ENCODE measurements around the gene EGFL7. TPM values are rescaled to one million over a fixed set of nuclear protein-coding genes. Genes with fewer than 3 reads are reported as not detected.

The EGFL7 gene
- total and polyA plus RNA-seq, 4 donors: 32.1 to 39.7 (median 36.5) TPM

DNA sequence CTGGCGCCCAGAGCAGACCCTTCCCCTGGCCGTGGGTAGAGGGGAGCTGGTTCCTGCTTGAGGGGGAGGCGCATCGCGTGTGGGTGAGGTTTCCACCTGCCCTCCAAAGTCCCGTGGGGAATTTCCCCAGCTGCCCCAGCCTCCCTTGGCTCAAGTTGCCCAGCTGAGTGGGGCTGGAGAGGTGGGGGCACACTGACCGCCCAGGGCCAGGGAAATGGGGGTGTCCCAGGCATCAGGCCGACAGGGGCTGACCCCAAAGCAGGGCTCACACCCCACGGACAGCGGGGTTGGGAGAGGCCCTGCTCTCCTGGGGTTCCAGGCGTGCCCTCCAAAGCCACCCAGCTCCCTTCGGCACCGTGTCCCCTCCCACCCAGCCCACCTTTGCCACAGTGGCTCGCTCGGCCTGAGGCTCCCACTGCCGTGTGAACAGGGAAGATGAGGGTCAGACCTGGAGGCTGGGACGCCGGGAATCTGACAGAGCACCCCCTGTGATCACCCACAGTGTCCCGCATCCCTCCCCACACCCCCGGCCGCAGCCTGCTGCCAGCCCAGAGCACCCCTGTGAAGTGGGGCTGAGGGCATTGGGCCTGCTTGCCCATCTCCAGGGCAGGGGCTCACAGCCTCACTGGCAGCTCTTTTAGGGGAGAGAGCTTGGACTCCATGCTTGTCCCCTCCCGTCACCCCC lies 933 bp upstream of the EGFL7 start:
- peak overlapping the region; percentile 50 to 68 for H3K27ac ChIP-seq (ENCODE audit: low read depth in 1 of 2, low read length in 2 of 2)
- DNase-seq (ENCODE audit: low spot score): no peak
- H3K36me3 ChIP-seq (ENCODE audit: control insufficient read depth in 4 of 4, insufficient read depth in 3 of 4, low read depth in 1 of 4, low read length in 3 of 4): no peaks in the 10 kb centered on the region
- H3K4me1 ChIP-seq (ENCODE audit: control insufficient read depth in 4 of 4, insufficient read depth in 4 of 4, low read length in 3 of 4): peaks cover 0 to 9% (median 5%) of the 10 kb centered on the region in 4 donors
- H3K27me3 ChIP-seq (ENCODE audit: control insufficient read depth in 4 of 4, insufficient read depth in 4 of 4, low read length in 3 of 4): no peaks in the 10 kb centered on the region
- no peaks in the 10 kb centered on the region for H3K9me3 ChIP-seq (ENCODE audit: control insufficient read depth in 4 of 4, low read length in 3 of 4)
- peak overlapping the region in 1 of 3 donors; percentile 2 for H3K4me3 ChIP-seq (ENCODE audit: low read depth in 1 of 3, low read length in 3 of 3)
- 79% methylated on average over 22 of the region's 22 CpGs for WGBS
- H3K9ac ChIP-seq (ENCODE audit: low read depth in 1 of 2, low read length in 2 of 2): no peak overlapping the region
- TF ChIP-seq FOXA1 (IDR thresholded peaks at IDR 0.05) (no peak), ATF3 (IDR thresholded peaks at IDR 0.05) (no peak), FOXA2 (IDR thresholded peaks at IDR 0.05) (no peak), YY1 (IDR thresholded peaks at IDR 0.05) (no peak), JUND (IDR thresholded peaks at IDR 0.05) (no peak), HNF4A (conservative IDR thresholded peaks at IDR 0.05) (no peak), TAF1 (conservative IDR thresholded peaks at IDR 0.05) (no peak), NR2F2 (IDR thresholded peaks at IDR 0.05) (no peak), HNF4G (IDR thresholded peaks at IDR 0.05) (no peak)
- TF ChIP-seq, protein P1, sequence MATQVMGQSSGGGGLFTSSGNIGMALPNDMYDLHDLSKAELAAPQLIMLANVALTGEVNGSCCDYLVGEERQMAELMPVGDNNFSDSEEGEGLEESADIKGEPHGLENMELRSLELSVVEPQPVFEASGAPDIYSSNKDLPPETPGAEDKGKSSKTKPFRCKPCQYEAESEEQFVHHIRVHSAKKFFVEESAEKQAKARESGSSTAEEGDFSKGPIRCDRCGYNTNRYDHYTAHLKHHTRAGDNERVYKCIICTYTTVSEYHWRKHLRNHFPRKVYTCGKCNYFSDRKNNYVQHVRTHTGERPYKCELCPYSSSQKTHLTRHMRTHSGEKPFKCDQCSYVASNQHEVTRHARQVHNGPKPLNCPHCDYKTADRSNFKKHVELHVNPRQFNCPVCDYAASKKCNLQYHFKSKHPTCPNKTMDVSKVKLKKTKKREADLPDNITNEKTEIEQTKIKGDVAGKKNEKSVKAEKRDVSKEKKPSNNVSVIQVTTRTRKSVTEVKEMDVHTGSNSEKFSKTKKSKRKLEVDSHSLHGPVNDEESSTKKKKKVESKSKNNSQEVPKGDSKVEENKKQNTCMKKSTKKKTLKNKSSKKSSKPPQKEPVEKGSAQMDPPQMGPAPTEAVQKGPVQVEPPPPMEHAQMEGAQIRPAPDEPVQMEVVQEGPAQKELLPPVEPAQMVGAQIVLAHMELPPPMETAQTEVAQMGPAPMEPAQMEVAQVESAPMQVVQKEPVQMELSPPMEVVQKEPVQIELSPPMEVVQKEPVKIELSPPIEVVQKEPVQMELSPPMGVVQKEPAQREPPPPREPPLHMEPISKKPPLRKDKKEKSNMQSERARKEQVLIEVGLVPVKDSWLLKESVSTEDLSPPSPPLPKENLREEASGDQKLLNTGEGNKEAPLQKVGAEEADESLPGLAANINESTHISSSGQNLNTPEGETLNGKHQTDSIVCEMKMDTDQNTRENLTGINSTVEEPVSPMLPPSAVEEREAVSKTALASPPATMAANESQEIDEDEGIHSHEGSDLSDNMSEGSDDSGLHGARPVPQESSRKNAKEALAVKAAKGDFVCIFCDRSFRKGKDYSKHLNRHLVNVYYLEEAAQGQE (IDR thresholded peaks at IDR 0.05): no peak

GRCh38 chr9:136662326-136662655 lies 425 bp upstream of the EGFL7 start:
- H3K36me3 ChIP-seq (ENCODE audit: control insufficient read depth in 4 of 4, insufficient read depth in 3 of 4, low read depth in 1 of 4, low read length in 3 of 4): no peaks in the 10 kb centered on the region
- no peak for DNase-seq (ENCODE audit: low spot score)
- WGBS: 75% methylated on average over 10 of the region's 10 CpGs
- peaks cover 0 to 9% (median 5%) of the 10 kb centered on the region in 4 donors for H3K4me1 ChIP-seq (ENCODE audit: control insufficient read depth in 4 of 4, insufficient read depth in 4 of 4, low read length in 3 of 4)
- no peaks in the 10 kb centered on the region for H3K27me3 ChIP-seq (ENCODE audit: control insufficient read depth in 4 of 4, insufficient read depth in 4 of 4, low read length in 3 of 4)
- no peak for TF ChIP-seq YY1 (IDR thresholded peaks at IDR 0.05)
- no peak for TF ChIP-seq SP1 (IDR thresholded peaks at IDR 0.05)
- no peak for TF ChIP-seq TAF1 (conservative IDR thresholded peaks at IDR 0.05)
- TF ChIP-seq, protein P1 (IDR thresholded peaks at IDR 0.05): no peak
- TF ChIP-seq GABPA (IDR thresholded peaks at IDR 0.05 in 1 of 2, conservative IDR thresholded peaks at IDR 0.05 in 1 of 2): no peak
- TF ChIP-seq MAX (IDR thresholded peaks at IDR 0.05): no peak
- TF ChIP-seq JUND (IDR thresholded peaks at IDR 0.05): no peak
- TF ChIP-seq HNF4A (conservative IDR thresholded peaks at IDR 0.05): no peak
- TF ChIP-seq NR2F2 (IDR thresholded peaks at IDR 0.05): no peak
- TF ChIP-seq ATF3 (IDR thresholded peaks at IDR 0.05): no peak
- no peak for TF ChIP-seq RXRA (IDR thresholded peaks at IDR 0.05)
- TF ChIP-seq, protein P2, sequence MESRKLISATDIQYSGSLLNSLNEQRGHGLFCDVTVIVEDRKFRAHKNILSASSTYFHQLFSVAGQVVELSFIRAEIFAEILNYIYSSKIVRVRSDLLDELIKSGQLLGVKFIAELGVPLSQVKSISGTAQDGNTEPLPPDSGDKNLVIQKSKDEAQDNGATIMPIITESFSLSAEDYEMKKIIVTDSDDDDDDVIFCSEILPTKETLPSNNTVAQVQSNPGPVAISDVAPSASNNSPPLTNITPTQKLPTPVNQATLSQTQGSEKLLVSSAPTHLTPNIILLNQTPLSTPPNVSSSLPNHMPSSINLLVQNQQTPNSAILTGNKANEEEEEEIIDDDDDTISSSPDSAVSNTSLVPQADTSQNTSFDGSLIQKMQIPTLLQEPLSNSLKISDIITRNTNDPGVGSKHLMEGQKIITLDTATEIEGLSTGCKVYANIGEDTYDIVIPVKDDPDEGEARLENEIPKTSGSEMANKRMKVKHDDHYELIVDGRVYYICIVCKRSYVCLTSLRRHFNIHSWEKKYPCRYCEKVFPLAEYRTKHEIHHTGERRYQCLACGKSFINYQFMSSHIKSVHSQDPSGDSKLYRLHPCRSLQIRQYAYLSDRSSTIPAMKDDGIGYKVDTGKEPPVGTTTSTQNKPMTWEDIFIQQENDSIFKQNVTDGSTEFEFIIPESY (IDR thresholded peaks at IDR 0.05): no peak
- no peak for TF ChIP-seq EGR1 (IDR thresholded peaks at IDR 0.05; ENCODE audit: low read depth in 2 of 2)
- no peak for TF ChIP-seq HNF4G (IDR thresholded peaks at IDR 0.05)
- TF ChIP-seq, protein P3, sequence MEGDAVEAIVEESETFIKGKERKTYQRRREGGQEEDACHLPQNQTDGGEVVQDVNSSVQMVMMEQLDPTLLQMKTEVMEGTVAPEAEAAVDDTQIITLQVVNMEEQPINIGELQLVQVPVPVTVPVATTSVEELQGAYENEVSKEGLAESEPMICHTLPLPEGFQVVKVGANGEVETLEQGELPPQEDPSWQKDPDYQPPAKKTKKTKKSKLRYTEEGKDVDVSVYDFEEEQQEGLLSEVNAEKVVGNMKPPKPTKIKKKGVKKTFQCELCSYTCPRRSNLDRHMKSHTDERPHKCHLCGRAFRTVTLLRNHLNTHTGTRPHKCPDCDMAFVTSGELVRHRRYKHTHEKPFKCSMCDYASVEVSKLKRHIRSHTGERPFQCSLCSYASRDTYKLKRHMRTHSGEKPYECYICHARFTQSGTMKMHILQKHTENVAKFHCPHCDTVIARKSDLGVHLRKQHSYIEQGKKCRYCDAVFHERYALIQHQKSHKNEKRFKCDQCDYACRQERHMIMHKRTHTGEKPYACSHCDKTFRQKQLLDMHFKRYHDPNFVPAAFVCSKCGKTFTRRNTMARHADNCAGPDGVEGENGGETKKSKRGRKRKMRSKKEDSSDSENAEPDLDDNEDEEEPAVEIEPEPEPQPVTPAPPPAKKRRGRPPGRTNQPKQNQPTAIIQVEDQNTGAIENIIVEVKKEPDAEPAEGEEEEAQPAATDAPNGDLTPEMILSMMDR (IDR thresholded peaks at IDR 0.05; ENCODE audit: low read depth, low read length, missing input control): no peak
- no peak for TF ChIP-seq RAD21 (IDR thresholded peaks at IDR 0.05)
- TF ChIP-seq FOXA1 (IDR thresholded peaks at IDR 0.05): no peak
- TF ChIP-seq FOXA2 (IDR thresholded peaks at IDR 0.05): no peak
- H3K27ac ChIP-seq (ENCODE audit: low read depth in 1 of 2, low read length in 2 of 2): peak overlapping the region; percentile 42 to 68
- H3K4me3 ChIP-seq (ENCODE audit: low read depth in 1 of 3, low read length in 3 of 3): peak overlapping the region in 2 of 3 donors; percentile 2 to 3
- no peaks in the 10 kb centered on the region for H3K9me3 ChIP-seq (ENCODE audit: control insufficient read depth in 4 of 4, low read length in 3 of 4)
- no peak overlapping the region for H3K9ac ChIP-seq (ENCODE audit: low read depth in 1 of 2, low read length in 2 of 2)
